GM21515 (cell line): ENCODE results near the gene FNDC5.

Source experiments
- ATAC-seq: cut with Tn5 transposase; IDR thresholded peaks from one replicate; pipeline ENCODE4 v1.9.1; 2021; ENCODE audit not compliant: unreplicated experiment

The FNDC5 gene

GRCh38 chr1:32885676-32886003 lies 14.9 kb upstream of the FNDC5 start:
- ATAC-seq, result no peak

- no peak for ATAC-seq
These were observed 14.0 kb upstream of the FNDC5 start for GRCh38 chr1:32884726-32885125.

GRCh38 chr1:32884032-32884372 lies 13.3 kb upstream of the FNDC5 start:
- ATAC-seq, result no peak

- ATAC-seq, result no peak
These were observed 12.8 kb upstream of the FNDC5 start for GRCh38 chr1:32883338-32884031.

GRCh38 chr1:32881871-32882850 lies 11.4 kb upstream of the FNDC5 start:
- no peak for ATAC-seq

- no peak for ATAC-seq
These were observed 10.6 kb upstream of the FNDC5 start for GRCh38 chr1:32881291-32881690.

- no peak for ATAC-seq
These were observed 7.9 kb upstream of the FNDC5 start for GRCh38 chr1:32878637-32879041.

GRCh38 chr1:32878183-32878582 lies 7.5 kb upstream of the FNDC5 start:
- no peak for ATAC-seq

GRCh38 chr1:32877211-32878110 lies 6.7 kb upstream of the FNDC5 start:
- ATAC-seq, result no peak

- no peak for ATAC-seq
These were observed 5.9 kb upstream of the FNDC5 start for GRCh38 chr1:32876341-32877210.

- no peak for ATAC-seq
These were observed 4.4 kb upstream of the FNDC5 start for GRCh38 chr1:32874860-32875752.

GRCh38 chr1:32873484-32873883 lies 2.8 kb upstream of the FNDC5 start:
- no peak for ATAC-seq

GRCh38 chr1:32872192-32872460 lies 1.4 kb upstream of the FNDC5 start:
- no peak for ATAC-seq

GRCh38 chr1:32871364-32872191 lies 866 bp upstream of the FNDC5 start:
- no peak for ATAC-seq

GRCh38 chr1:32869923-32870614 lies 643 bp downstream of the FNDC5 start:
- no peak for ATAC-seq

- ATAC-seq, result no peak
These were observed 1.8 kb downstream of the FNDC5 start for GRCh38 chr1:32868806-32869455.

GRCh38 chr1:32868085-32868484 lies 2.6 kb downstream of the FNDC5 start:
- no peak for ATAC-seq

GRCh38 chr1:32867671-32868070 lies 3.0 kb downstream of the FNDC5 start:
- no peak for ATAC-seq
